Hepatocyte (in vitro differentiated cells): ENCODE measurements around the gene PCDH1. TPM values are rescaled to one million over a fixed set of nuclear protein-coding genes. Genes with fewer than 3 reads are reported as not detected.

Experiments
- DNase-seq: peaks from one replicate; pipeline ENCODE4 v3.0.0-alpha.2; 2016; ENCODE audit warnings: low spot score
- H2AFZ ChIP-seq: fragments of 200-600 bp; sonication (generic); 2 replicates; pipeline ENCODE4 v1.6.0; 2016; ENCODE audit warnings: antibody characterized with exemption, mild to moderate bottlenecking
- H3K27ac ChIP-seq: fragments of 200-600 bp; sonication (generic); 2 replicates; pipeline ENCODE4 v1.5.1; 2016; ENCODE audit warnings: mild to moderate bottlenecking
- H3K27me3 ChIP-seq: fragments of 200-600 bp; sonication (generic); 2 replicates; pipeline ENCODE4 v1.6.1; 2016
- H3K36me3 ChIP-seq: fragments of 200-600 bp; sonication (generic); replicated peaks from 2 replicates; pipeline ENCODE4 v1.5.1; 2016; ENCODE audit warnings: low read depth; ENCODE audit not compliant: insufficient read depth
- H3K4me1 ChIP-seq: fragments of 200-600 bp; sonication (generic); 2 replicates; pipeline ENCODE4 v1.5.1; 2016; ENCODE audit warnings: mild to moderate bottlenecking, moderate library complexity; ENCODE audit not compliant: insufficient read depth
- H3K4me2 ChIP-seq: fragments of 200-600 bp; sonication (generic); 2 replicates; pipeline ENCODE4 v1.6.0; 2016
- H3K4me3 ChIP-seq: fragments of 200-600 bp; sonication (generic); 2 replicates; pipeline ENCODE4 v1.5.1; 2016; ENCODE audit warnings: mild to moderate bottlenecking
- H3K79me2 ChIP-seq: fragments of 200-600 bp; sonication (generic); 2 replicates; pipeline ENCODE4 v1.6.0; 2017; ENCODE audit warnings: mild to moderate bottlenecking
- H3K9me2 ChIP-seq: fragments of 200-600 bp; sonication (generic); replicated peaks from 2 replicates; pipeline ENCODE4 v1.6.0; 2017; ENCODE audit warnings: mild to moderate bottlenecking; ENCODE audit not compliant: insufficient read depth
- H3K9me3 ChIP-seq: fragments of 200-600 bp; sonication (generic); 2 replicates; pipeline ENCODE4 v1.5.1; 2016; ENCODE audit warnings: low read depth, mild to moderate bottlenecking
- H4K20me1 ChIP-seq: fragments of 200-600 bp; sonication (generic); 2 replicates; pipeline ENCODE4 v1.6.0; 2016; ENCODE audit warnings: mild to moderate bottlenecking; ENCODE audit not compliant: insufficient read depth, poor library complexity, severe bottlenecking
- EZH2 ChIP-seq: fragments of 200-600 bp; sonication (generic); IDR thresholded peaks from 2 replicates; pipeline ENCODE4 v1.6.1; 2016; ENCODE audit warnings: antibody characterized with exemption, mild to moderate bottlenecking, borderline replicate concordance
- EZH2phosphoT487 ChIP-seq: fragments of 200-600 bp; sonication (generic); IDR thresholded peaks from one replicate; pipeline ENCODE4 v1.6.1; 2018; ENCODE audit warnings: antibody characterized with exemption, mild to moderate bottlenecking, low read depth, moderate library complexity; ENCODE audit not compliant: unreplicated experiment, severe bottlenecking
- WGBS: methylation state at CpG from one replicate; pipeline ENCODE4 v1.1.6; 2016; ENCODE audit warnings: low lambda C conversion rate; ENCODE audit errors: missing lambda C conversion rate; 5-methylcytosine and 5-hydroxymethylcytosine counted together
- polyA plus RNA-seq: library from polyadenylated mRNA; unstranded; fragments of >200 nt; fragmentation: Nextera tagmentation; extraction: Ambion mirVana; gene quantifications from 2 replicates; pipeline ENCODE4 v1.2.1, GENCODE V29; 2016
- total RNA-seq: library from RNA; depleted of rRNA; stranded (reverse); fragments of >200 nt; gene quantifications from 2 replicates; pipeline ENCODE4 v1.2.3, GENCODE V29; 2014
- TF ChIP-seq, protein P1 (sequence below): fragments of 200-600 bp; sonication (generic); IDR thresholded peaks from 2 replicates; pipeline ENCODE4 v1.5.1; 2016; ENCODE audit warnings: antibody characterized with exemption, mild to moderate bottlenecking; ENCODE audit not compliant: poor library complexity

PCDH1 gene
- total and polyA plus RNA-seq, 2 experiments from 2014 or later, result 8.6 to 10.5 TPM

DNA sequence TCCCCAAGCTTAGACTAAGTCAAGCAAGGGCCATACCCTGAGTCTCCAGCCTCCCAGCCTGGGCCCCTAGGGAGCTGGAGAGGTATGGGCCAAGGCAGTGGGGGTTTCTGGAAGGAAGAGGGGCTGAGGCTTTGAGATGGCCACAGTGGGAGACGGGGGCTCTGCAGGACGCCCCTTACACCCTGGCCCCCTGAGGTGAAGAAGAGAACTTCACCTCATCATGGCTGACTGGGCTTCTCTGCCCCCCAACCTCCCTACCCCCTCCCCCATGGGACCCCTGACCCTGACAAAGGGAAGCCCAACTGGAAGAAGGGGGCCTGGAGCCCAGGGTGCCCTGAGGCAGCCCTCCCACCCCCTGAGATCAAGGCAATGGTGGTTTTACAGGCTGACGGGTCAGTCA lies 25.8 kb downstream of the PCDH1 start:
- Histone ChIP-seq H3K4me1 (peaks cover 12% of the 10 kb centered on the region), H3K27ac (no peak overlapping the region), H3K9me2 (no peaks in the 10 kb centered on the region), H2AFZ (no peak overlapping the region), H3K79me2 (no peaks in the 10 kb centered on the region), H4K20me1 (no peaks in the 10 kb centered on the region), H3K4me3 (no peak overlapping the region), H3K27me3 (no peaks in the 10 kb centered on the region), H3K36me3 (no peaks in the 10 kb centered on the region), H3K4me2 (no peak overlapping the region), H3K9me3 (no peaks in the 10 kb centered on the region)
- TF ChIP-seq, protein P1, sequence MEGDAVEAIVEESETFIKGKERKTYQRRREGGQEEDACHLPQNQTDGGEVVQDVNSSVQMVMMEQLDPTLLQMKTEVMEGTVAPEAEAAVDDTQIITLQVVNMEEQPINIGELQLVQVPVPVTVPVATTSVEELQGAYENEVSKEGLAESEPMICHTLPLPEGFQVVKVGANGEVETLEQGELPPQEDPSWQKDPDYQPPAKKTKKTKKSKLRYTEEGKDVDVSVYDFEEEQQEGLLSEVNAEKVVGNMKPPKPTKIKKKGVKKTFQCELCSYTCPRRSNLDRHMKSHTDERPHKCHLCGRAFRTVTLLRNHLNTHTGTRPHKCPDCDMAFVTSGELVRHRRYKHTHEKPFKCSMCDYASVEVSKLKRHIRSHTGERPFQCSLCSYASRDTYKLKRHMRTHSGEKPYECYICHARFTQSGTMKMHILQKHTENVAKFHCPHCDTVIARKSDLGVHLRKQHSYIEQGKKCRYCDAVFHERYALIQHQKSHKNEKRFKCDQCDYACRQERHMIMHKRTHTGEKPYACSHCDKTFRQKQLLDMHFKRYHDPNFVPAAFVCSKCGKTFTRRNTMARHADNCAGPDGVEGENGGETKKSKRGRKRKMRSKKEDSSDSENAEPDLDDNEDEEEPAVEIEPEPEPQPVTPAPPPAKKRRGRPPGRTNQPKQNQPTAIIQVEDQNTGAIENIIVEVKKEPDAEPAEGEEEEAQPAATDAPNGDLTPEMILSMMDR, result no peak
- TF ChIP-seq EZH2phosphoT487 (no peak), EZH2 (no peak)
- WGBS, result 92% methylated on average over 2 of the region's 3 CpGs
- no peak for DNase-seq

DNA sequence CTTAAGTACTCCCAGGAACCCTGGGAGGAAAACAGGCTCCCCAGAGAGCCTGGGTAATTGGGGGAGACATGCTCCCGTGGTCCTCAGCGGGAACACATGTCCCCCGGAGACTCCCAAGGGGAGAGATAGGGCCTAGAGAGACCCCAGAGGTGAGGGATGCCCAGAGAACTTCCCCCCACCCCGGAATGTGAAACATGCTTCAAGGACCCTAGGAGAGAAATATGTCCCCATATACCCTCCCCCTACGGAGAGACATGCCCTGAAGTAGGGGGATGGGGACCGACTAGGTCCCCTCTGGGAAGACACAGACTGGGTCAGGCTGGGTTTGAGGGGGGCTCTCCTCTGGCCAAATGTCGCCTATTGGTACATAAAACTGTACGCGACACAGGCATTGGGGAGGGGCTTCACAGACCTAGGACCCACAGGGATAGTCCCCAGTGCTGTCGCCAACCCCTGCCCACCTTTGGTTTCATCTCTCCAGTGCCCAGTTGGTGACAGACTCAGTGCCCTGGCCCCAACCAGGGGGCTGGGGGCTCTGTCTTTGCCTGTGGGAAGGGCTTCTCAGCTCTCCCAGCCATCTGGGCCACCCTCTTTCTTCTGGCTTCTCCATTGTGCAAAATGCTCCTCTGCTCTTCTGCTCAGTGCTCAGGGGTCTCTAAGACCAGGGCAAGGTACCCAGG lies 26.9 kb downstream of the PCDH1 start:
- Histone ChIP-seq H2AFZ (no peak overlapping the region), H3K79me2 (no peaks in the 10 kb centered on the region), H3K9me3 (no peaks in the 10 kb centered on the region), H3K4me3 (no peak overlapping the region), H3K9me2 (no peaks in the 10 kb centered on the region), H3K36me3 (no peaks in the 10 kb centered on the region), H3K27ac (no peak overlapping the region), H3K4me1 (peaks cover 12% of the 10 kb centered on the region), H3K4me2 (peak overlapping the region; percentile 91), H3K27me3 (no peaks in the 10 kb centered on the region), H4K20me1 (no peaks in the 10 kb centered on the region)
- 87% methylated on average over 10 of the region's 10 CpGs for WGBS
- no peak for DNase-seq
- TF ChIP-seq, protein P1, result no peak
- no peak for TF ChIP-seq EZH2phosphoT487
- no peak for TF ChIP-seq EZH2

DNA sequence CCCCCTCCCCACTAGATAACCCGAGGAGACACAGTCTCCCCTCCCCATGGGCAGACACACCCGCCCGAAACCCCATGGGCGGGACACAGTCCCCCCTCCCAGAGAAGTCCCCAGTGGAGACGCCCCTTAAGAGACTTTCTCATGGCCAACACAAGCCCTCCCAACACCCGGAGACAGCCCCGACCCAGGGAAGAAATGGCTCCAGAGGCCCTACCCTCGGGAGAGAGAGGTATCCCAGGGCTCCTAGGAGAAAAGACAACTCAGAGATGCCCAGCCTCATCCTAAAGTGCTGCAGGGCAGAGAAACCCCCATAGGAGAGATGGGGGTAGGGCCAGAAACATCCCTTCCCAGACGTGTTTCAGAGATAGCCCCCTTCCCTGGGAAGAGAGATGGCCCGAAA lies 27.4 kb downstream of the PCDH1 start:
- peak overlapping the region; percentile 91 for H3K4me2 ChIP-seq
- no peaks in the 10 kb centered on the region for H4K20me1 ChIP-seq
- peak overlapping the region; percentile 99 for H3K27ac ChIP-seq
- H3K4me3 ChIP-seq, result peak overlapping the region; percentile 66
- TF ChIP-seq, protein P1, result no peak
- TF ChIP-seq EZH2phosphoT487, result no peak
- TF ChIP-seq EZH2, result no peak
- no peak for DNase-seq
- no peaks in the 10 kb centered on the region for H3K9me2 ChIP-seq
- WGBS, result 29% methylated on average over 6 of the region's 10 CpGs
- H3K9me3 ChIP-seq, result no peaks in the 10 kb centered on the region
- H2AFZ ChIP-seq, result peak overlapping the region; percentile 73
- H3K79me2 ChIP-seq, result no peaks in the 10 kb centered on the region
- H3K27me3 ChIP-seq, result no peaks in the 10 kb centered on the region
- peaks cover 12% of the 10 kb centered on the region for H3K4me1 ChIP-seq
- H3K36me3 ChIP-seq, result no peaks in the 10 kb centered on the region
